ENCODE data around the gene CISD3.

Gene CISD3, protein sequence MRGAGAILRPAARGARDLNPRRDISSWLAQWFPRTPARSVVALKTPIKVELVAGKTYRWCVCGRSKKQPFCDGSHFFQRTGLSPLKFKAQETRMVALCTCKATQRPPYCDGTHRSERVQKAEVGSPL

DNA sequence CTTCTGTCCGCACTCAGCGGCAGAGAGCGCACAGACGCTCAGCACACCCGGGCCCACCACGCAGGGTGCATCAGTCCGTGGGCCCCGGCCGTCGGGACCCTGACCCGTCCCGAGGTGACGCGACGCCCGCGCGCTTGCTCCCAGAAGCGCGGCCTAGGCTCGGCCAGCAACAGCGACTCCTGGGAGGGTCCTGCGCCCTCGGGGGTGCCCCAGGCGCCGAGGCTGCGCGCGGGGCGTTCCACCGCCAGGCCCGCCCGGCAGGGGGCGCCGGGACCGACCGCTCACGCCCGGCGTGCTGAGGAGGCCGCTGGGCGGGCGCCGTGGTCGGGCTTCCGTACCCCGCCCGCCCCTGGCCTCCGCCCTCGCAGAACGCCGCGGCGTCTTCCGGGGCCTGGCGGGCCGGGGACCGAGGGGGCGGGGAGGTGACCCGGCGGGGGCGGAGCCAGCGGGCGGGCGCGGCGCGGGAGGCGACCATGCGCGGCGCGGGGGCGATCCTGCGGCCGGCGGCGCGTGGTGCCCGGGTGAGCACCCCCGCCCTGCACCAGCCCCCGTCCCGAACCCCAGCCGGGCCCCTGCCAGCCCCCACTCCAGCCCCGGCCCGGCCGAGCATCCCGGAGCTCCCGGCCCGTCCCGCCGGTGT is at the start of gene CISD3:
Gene CISD3, plus strand, starts transcription at position 456 of the 640 bp plus-strand sequence. Its CDS starts 18 bp downstream, at position 474.
- peak; percentile 90 for DNase-seq (ENCODE audit: low spot score)

DNA sequence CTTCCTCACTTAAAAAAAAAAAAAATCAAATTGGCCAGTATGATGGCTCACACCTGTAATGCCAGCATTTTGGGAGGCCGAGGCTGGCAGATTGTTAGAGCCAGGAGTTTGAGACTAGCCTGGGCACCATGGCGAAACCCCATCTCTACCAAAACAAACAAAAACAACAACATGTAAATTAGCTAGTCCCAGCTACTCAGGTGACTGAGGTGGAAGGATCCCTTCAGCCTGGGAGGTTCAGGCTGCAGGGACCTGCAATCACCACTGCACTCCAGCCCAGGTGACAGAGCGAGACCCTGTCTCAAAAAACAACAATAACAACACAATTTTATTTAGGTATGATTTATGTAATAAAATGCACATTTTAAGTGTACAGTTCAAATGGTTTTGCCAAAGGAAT is 49.0 kb upstream of the CISD3 start:
- no peak for DNase-seq (ENCODE audit: low spot score)

DNA sequence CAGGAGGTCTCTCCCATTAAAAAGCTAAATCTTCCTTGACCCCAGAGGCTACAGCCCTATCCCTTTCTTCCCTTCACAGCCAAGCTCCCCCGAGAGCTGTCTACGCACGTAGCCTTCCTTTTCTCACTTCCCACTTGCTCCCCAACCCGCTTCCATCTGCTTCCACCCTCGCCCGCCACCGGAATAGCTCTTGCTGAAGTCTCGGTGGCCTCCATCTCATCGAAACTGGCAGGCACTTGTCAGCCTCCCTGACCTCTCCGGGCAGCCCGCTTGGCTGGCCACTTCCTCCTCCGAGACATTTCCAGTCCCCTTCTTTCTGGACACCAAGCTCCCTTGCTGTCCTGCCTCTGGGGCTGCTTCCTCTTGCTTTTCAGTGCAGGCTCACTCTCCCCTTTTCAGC is 44.6 kb upstream of the CISD3 start:
- no peak for DNase-seq (ENCODE audit: low spot score)

DNA sequence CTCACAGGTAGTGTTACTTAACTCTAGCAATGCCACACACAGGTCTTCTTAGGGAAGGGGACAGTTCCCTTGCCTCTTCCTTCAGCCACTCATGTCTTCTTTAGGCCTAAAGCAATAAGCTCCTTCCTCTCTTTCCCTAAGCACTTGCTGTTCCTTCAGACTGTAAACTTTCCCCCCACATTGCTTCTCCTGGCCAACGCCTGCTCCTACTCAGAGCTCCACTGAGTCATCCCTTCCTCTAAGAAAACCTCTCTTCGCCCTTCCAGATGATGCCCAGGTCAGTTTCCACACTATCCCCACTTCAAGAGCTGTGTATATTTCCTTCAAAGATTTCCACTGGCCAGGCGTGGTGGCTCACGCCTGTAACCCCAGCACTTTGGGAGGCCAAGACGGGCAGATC is 42.9 kb upstream of the CISD3 start:
- no peak for DNase-seq (ENCODE audit: low spot score)

DNA sequence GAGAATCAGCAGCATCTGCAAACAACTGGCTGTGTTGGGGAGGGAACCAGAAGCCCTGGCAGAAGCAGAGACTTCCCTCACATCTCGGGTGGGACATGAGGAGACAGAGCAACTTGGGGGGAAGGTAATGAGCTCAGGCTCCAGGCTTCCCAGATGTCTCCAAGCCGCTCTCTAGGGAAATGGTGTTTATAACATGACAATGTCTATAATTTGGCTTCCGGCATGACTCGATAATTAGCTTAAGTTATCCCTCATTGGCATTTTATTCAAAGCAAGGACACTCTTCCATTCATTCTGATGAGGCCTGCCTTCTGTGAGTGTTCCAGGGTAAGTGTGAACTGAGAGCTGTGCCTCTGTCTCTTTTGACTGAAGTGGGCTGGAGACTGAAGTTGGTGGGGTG is 39.8 kb upstream of the CISD3 start:
- no peak for DNase-seq (ENCODE audit: low spot score)

DNA sequence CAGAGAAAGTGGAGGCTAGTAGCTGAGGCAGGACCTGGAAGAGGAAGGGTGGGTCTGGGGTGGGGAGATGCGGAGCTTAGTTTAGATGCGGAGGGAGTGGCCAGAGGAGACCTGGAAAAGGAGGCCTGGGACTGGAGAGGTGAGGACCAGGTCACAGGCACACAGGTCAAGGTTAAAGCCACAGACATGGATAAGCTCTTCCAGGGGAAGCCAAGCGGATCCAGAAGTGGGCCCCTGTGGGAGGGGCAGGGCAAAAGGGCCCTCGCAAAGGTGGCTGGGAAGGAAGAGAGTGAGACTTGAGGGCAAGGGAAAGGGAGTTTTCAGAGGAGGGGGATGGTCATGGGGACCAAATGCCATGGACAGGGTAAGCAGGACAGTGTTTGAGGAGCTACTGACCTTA is 39.0 kb upstream of the CISD3 start:
- DNase-seq (ENCODE audit: low spot score): no peak

DNA sequence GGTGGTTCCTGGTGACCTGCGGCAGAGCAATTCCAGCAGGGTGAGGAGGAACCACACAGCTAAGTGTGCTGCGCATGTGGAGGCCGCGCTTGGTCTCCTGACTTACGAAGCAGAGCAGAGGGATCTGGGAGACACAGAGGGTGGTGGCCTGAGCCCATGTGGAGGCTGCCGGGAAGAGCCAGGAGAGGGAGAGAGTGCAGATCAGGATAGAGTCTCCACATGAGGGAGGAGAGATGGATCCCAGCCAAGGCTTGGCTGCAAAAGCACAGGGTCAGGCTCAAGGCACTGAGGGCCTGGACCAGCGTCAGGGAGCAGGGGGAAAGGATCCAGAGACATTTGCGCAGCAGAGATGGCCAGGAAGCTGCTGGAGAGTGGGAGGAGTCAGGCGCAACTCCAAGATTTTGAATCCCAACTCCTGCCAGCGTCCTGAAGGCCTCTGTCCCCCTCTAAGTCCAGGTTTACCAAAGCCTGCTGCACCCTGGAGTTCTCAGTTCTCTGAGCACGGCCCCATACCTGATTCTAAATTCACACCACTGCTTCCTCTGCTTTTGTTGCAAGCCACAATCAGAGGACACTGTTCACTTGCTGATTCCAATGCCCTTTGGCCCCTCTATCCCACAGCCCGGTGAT is 36.3 kb upstream of the CISD3 start:
- no peak for DNase-seq (ENCODE audit: low spot score)

DNA sequence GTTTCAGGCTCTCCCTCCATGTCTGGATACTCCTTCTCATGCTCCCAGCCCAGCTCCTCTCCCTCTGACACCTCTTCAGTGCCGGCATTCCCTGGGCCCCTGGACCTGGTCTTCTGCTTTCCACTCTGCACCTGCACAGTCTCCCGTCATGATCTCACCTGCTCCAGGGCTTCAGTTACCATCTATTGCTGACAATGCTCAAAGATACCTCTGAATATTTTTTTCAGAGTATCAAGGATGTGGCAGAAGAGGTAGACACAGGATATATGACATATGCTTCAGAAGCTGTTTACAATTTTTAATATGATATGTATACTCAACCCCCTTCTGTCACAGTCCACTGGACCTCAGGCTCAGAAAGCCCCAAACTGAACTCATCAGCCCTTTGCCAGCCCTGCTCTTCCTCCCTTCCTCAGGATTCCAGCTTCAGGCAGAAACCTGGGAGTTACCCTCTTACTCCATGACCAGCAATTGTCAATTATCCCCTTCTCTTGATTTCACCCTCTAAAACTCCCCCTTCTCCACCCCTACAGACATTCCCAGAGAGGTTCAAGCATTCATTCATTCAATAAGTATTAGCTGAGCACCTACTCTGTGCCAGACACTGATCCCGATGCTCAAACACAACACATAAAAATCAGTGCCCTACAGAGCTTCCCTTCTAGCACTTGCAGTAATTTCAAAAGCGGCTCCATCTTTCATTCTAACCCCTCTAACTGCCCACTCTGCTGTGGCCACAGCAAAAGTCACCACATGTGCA is 32.9 kb upstream of the CISD3 start:
- no peak for DNase-seq (ENCODE audit: low spot score)

DNA sequence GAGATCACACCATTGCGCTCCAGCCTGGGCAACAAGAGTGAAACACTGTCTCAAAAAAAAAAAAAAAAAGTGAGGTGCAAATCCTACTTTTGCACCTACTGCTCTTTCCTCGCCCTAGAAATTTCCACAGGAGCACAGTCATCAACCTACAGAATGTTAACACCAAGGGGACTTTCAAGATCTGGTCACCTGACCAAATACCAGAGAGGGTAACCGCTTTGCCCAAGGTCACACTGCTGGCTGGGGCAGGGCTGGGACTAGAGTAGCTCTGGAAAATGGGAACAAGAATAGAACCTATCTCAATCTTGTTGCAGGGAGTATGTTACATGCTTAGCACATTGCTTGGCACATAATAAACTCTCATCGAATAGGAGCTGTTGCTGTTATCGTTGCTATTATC is 31.4 kb upstream of the CISD3 start:
- DNase-seq (ENCODE audit: low spot score): no peak

DNA sequence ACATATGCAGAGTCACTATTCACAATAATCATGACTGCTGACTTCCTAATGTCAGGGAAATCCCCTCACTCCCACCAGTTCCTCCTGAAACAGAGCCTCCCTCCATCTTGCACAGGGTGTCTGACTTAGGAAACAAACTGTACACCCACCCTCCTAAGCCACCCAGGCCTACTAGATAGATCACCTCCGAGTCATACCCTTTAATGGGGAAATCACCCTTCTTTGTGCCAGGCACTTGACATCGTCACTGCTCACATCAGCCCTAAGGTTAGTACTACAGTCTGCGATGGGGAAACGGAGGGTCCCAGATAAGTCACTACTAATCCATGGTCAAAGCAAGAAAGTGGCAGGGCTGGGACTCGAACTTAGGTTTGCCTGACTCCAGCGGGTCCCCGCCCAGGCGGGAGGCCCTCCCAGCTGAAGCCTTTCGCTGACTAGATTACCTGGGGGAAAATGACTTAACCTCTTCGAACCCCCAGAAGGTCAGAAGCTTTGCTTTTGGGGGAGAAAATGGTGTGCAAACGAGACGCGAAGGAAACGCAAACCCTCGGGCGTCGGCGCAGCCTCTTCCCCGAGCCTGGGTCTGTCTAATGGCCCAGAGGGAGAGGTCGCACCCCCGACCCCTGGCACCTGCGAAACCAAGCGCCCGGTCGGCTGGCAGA is 28.5 kb upstream of the CISD3 start:
- peak; percentile 80 for DNase-seq (ENCODE audit: low spot score)

DNA sequence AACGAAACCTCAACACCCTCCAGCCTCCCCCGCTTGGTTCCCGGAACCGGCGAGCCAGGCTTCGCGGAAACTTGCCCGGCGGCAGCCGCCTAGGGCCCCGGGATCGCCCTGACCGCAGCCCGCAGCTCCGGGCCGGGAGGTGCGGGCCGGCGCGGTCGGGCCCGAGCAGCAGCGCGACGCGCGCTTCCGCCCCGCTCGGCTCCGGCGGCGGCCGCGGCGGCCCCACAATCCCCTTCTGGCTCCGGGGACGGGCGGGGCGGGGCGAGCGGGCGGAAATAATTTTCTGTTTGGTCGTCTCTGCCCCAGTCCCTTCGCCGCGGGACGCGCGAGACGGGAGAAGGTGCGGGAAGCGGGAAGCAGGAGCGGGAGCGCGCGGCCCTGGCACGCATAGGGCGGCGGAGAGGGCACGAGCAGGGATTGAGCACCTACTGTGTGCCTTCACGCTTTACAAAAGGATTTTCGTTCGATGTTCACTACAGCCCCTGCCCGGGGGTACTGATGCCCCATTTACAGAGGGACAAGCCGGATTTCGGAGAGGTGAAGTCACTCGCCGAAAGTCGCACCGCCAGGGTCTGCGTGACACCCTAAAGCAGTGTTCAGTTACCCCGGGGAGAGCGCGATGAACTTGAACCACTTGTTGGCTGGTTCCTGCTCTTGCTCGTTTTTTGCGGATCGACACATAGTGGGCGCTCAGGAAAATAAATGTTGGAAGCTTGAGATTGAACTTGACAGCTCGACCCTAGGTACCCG is 27.8 kb upstream of the CISD3 start:
- peak; percentile 85 for DNase-seq (ENCODE audit: low spot score)

DNA sequence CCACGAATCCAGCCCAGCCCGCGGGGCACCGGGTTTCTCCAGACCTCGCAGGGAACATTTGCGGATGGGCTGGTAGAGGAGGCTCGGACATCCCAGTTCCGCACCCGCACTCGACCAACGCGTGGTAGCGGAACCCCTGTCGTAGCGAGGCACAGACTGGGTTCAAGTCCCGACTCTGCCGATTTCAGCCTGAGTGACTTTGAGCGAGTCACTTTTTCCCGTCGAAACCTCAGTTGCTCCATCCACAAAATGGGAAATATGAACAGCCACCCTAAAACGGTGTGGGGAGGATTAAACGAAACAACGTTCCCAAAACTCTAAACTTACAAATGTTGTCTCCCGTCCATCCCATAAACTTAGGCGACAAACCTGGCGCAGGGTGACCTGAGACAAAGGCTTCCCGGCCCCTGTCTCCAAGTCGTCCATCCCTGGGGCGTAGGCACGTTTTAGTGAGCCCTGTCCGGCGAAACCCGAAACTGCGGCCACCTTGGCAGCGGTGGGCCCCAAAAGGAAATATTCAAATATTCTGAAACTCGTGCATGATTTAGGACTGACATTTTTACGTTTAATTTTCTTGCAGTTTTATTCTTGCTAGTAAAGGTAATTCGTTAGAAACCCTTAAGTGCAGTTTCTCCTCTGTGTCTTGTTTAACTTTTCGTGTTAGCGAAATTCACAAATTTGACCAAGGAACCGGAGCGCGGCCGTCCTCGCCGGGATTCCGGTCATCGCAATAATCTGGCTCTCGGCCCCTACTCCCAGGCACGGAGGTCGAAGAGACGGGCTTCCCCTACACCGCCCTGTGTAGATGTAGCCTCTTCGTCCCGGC is 27.0 kb upstream of the CISD3 start:
- DNase-seq (ENCODE audit: low spot score): no peak

DNA sequence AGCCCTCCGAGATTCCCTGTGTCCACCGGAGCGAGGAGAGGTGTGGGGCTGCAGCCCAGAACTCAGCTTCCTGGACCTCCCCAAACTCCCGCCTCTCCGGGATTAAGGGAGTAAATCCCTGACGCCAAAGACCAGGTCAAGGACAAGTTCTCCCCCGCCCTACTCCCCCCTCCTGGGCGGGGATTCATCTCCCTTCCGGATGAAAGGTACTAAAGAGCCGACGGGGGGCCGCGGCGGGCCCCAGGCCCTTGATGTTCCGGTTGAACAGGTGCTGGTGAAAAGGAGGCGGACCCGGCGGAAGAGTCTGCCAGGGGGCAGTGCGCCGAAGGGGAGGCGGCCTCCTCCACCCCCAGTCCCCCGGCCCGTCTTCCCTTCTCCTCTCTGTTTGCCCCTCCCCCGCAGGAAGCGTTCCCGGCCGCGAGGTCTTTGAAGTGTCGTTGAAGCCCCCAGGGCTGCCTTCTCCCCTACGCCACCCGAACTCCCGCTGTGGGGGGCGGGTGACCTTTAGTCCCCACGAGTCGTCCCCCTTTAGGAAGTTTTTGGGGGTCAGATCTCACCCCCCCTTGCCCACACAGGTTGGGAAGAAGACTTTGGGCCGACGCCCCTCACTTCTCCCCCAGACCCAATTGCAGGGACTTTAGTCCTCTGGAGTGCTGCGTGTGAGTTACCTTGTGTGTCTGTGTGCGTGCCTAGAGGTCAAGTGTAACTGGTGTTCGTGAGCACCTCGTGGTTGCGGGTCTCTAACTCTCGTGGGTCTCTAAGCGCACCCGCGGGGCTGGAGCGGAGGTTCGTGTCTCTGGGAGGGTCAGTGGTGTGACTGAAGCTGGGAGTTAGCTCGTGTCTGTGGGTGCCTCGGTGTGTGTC is 26.2 kb upstream of the CISD3 start:
- DNase-seq (ENCODE audit: low spot score): peak; percentile 87

DNA sequence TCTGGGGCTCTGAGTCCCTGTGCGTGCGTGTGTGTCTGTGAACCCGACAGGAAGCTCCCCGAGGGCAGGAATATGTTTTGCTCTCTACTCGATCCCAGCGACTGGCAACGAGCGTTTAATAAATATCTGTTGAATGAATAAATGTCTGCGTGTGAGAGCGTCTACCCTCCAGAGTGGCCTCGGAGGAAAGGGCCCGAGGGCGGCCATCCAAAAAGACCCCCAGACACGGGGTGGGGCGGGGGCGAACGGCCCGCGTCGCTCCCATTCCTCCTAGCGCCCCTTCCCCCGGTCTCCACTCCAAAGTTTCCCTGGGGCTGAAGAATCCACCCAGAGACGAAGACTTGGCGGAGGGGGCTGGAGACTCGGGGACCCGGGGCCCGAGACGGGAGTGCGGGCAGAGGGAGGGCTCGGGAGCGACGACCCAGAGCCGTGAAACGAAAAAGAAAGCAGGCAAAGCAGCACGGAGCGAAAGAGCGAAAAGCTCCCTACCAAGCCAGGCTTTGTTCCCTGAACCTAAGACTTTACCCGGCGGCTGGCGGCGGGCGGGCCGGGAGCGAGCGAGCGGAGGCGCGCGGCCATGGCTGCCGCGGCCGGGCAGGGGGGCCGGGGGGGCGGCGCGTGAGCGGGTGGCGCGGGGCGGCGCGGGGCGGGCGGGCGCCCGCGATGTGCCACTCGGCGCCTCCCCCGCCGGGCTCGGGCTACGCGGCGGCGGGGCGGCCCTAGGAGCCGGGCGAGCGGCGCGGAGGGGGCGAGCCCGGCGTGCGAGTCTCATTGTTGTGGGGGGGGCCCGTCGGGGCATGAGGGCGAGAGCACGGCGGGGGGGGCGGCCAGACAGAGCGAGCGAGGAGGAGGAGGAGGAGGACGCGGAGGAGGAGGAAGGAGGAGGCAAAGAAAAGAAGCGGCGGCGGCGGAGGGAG is 25.3 kb upstream of the CISD3 start, which contains the start of gene MLLT6:
Gene MLLT6, plus strand, starts transcription at position 668 of the 917 bp plus-strand sequence. CDS start 360 bp downstream, outside the sequence.
- peak; percentile 85 for DNase-seq (ENCODE audit: low spot score)

DNA sequence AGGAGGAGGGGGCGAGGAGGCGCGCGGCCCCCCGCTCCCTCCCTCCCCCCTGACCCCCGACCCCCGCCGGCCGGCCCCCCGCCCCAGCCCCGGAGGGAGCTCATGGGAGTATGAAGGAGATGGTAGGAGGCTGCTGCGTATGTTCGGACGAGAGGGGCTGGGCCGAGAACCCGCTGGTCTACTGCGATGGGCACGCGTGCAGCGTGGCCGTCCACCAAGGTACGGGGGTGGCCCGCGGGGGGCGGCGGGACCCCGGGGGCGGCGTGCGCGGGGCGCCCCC is 24.7 kb upstream of the CISD3 start:
- no peak for DNase-seq (ENCODE audit: low spot score)

DNA sequence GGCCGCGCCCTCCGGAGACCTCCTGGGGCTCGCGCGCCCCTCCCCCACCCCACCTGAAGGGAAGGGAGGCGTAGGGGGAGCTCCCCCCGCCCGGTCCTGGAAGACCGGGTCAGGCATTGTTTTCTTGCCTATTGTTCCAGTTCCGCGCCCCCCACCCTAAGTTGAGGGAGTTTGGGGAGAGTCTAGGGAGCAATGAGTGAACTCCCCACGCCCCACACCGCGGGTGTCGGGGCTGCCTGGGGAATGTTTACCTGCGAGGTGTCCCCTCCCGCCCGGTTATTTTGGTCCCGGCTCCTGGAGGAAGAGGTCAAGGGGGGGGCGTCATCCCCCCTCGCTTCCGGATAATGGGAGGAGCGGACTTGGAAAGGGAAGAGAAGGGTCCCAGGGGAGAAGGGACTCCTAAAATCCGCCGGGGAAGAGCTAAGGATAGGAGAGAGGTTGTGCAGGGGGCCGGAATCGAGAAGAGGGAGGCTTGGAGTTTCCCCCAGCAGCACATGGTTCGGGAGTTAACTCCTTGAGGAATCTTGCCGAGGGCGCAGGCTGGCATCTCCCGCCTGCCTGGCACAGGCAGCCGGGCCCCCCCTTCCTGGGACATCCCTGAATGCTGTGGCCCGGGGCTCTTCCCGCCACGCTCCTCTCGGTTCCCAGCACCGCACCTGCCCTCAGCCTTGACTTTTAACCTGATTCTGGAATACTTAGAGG is 24.2 kb upstream of the CISD3 start:
- DNase-seq (ENCODE audit: low spot score): no peak

DNA sequence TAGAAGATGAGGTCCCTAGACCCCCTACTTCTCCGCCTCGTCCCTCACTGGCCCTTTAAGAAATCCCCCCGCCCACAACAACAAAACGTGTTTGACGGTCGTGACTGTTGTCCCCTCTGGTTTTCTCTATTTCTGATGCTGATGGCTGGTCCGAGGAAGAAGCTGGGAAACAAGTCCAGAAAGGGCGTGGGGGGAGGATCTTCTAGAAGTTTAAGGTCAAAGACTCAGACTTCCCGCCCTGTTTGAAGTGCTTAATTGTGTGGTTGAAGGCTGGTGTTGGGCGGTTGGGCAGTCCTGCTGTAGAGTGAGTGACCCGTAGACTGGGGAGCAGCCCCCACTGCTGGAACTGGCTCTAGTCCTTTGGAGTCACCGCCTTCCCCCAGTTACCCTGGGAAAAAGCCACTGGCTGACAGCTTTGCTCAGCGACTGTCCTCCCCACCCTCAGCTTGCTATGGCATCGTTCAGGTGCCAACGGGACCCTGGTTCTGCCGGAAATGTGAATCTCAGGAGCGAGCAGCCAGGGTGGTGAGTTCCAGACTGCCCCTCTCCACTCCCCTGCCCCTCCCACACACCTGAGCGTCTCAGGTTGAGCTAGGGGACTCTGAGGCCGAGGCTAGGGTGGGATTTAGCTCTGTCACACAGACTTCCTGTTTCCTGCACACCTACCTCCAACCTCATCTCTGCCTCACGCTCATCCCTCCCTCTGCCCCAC is 23.5 kb upstream of the CISD3 start:
- peak; percentile 37 for DNase-seq (ENCODE audit: low spot score)

All from NAMALWA (cell line).